Activated T-cell treated with anti-CD3 and anti-CD28 coated beads, Interleukin-2, amount 50 U/mL, for 4 hours (primary cell): Measurements from ENCODE around the gene MS4A1. TPM values are rescaled to one million over a fixed set of nuclear protein-coding genes. Genes with fewer than 3 reads are reported as not detected.

Source experiments
- ATAC-seq, 2 donors: fragments of 200-7000 bp; cut with Tn5 transposase; one replicate each; pipeline ENCODE4 v1.10.0; 2021
- DNase-seq: peaks from one replicate; pipeline ENCODE4 v3.0.0-alpha.2; 2020
- H3K27me3 Mint-ChIP-seq: one replicate; pipeline ENCODE4 v1.8.0; 2021; ENCODE audit warnings: low read depth, mixed read lengths
- H3K36me3 Mint-ChIP-seq: one replicate; pipeline ENCODE4 v1.8.0; 2022; ENCODE audit warnings: mixed read lengths; ENCODE audit not compliant: insufficient read depth
- H3K4me1 Mint-ChIP-seq: one replicate; pipeline ENCODE4 v1.8.0; 2021; ENCODE audit warnings: low read depth, mixed read lengths
- H3K4me3 Mint-ChIP-seq: one replicate; pipeline ENCODE4 v1.8.0; 2021; ENCODE audit warnings: mild to moderate bottlenecking, moderate library complexity, mixed read lengths
- H3K9me3 Mint-ChIP-seq: one replicate; pipeline ENCODE4 v1.8.0; 2021; ENCODE audit warnings: mixed read lengths
- total RNA-seq, 3 donors: library from RNA; stranded (reverse); gene quantifications; one replicate each; pipeline ENCODE4 v1.2.1, GENCODE V29; 2021

Gene MS4A1
- total RNA-seq, 3 donors from 2014 or later: 0.94 to 5.5 (median 1.4) TPM

GRCh38 chr11:60513496-60514460 lies 58.1 kb downstream of the MS4A1 start:
- peaks cover 21% of the 10 kb centered on the region for H3K27me3 Mint-ChIP-seq
- H3K4me3 Mint-ChIP-seq: no peak overlapping the region
- DNase-seq (no peak), ATAC-seq (no peak)
- no peaks in the 10 kb centered on the region for H3K36me3 Mint-ChIP-seq
- H3K9me3 Mint-ChIP-seq: no peaks in the 10 kb centered on the region
- no peaks in the 10 kb centered on the region for H3K4me1 Mint-ChIP-seq

GRCh38 chr11:60515144-60515855 lies 59.7 kb downstream of the MS4A1 start, which contains the start of gene MS4A13:
Gene MS4A13 (plus strand): TSS chr11:60515392. CDS start chr11:60518084, 2,692 bp downstream.
- Mint-ChIP-seq H3K9me3 (peaks cover 4% of the 10 kb centered on the region), H3K36me3 (peaks cover 2% of the 10 kb centered on the region), H3K27me3 (peaks cover 31% of the 10 kb centered on the region), H3K4me3 (no peak within 1 kb of the TSS), H3K4me1 (no peaks in the 10 kb centered on the region)
- ATAC-seq: no peak
- DNase-seq: no peak

Other genes starting within 250 kb of the MS4A1 start
- gene MS4A4E, start 212.7 kb upstream of the MS4A1 start, total RNA-seq: not detected
- not detected for gene MS4A4A, start 175.2 kb upstream of the MS4A1 start, total RNA-seq
- not detected for gene MS4A6E, start 128.6 kb upstream of the MS4A1 start, total RNA-seq
- gene MS4A7, start 77.3 kb upstream of the MS4A1 start, total RNA-seq: under 1 TPM in 2 of 3 donors, not detected in 1; 0.14 to 0.45 TPM
- not detected for gene MS4A14, start 59.4 kb upstream of the MS4A1 start, total RNA-seq
- not detected for gene MS4A5, start 26.3 kb upstream of the MS4A1 start, total RNA-seq
- not detected for gene MS4A12, start 36.9 kb downstream of the MS4A1 start, total RNA-seq
- gene MS4A13, start 59.5 kb downstream of the MS4A1 start, total RNA-seq: not detected
- gene MS4A8, start 243.8 kb downstream of the MS4A1 start, total RNA-seq: not detected